Nucleus accumbens (tissue), 56 donors: ENCODE measurements around the gene PI4KA.
"Not testable (repeated sequence)": the region's sequence is repeated elsewhere in the genome, so short reads cannot be mapped to it uniquely, and the experiment has no call there.

Source experiments
- DNase-seq, 56 donors: peaks; one replicate each; lab custom pipeline; 2025; lab: John Stamatoyannopoulos, UW

PI4KA gene

DNA sequence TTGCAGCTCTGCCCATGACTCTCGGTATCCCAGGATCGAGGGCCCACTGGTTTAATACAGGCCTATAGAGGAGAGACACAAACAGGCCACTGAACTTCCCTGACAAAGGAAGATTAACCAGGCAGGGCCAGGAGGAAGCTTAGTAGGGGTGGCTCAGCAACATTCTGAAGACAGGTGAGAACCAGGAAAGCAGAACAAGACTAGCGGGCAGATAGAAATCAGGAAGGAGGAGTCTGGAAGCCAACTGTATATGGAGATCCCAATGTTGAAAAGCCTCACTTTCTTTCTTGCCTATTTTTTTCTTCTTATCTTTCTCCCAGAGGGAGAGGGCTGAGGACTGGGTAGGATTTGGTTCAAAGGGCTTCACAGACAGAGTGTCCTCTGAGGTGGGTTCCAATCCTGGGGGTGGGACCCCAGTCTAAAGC is 5.4 kb downstream of the PI4KA start:
- no peak for DNase-seq

DNA sequence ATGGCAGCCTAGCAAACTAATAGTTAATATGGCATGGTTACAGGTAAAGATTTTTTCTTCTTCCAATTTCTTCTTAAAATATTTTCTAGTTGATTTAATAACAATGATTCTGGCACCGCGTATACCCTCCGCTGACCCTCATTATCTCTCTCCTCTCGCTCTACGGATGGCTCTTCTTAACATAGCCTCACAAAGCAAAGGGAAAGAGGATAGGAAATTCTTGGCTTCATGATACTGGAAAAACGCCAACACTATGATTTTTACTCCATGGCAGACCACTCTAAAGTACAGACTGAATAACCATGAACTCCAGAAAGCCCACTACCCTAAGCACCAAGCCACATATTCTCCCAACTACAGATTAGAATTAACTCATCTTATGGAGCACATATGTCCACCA is 6.1 kb downstream of the PI4KA start:
- DNase-seq = no peak

DNA sequence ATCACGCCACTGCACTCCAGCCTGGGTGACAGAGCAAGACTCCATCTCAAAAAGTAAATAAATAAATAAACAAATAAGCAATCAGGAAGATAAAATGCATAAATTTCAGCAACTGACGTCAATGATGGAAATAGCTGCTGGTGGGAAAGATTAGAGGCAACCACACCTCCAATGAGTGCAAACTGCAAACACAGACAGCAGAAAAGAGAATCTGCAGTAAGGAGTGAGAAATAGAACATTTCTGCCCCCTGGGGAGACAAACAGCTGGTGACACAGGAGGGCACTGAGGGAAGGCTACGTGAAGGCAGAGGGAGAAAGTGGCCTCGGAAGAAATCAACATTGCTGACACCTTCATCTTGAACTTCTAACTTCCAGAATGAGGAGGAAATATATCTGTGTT is 6.5 kb downstream of the PI4KA start:
- DNase-seq = no peak

DNA sequence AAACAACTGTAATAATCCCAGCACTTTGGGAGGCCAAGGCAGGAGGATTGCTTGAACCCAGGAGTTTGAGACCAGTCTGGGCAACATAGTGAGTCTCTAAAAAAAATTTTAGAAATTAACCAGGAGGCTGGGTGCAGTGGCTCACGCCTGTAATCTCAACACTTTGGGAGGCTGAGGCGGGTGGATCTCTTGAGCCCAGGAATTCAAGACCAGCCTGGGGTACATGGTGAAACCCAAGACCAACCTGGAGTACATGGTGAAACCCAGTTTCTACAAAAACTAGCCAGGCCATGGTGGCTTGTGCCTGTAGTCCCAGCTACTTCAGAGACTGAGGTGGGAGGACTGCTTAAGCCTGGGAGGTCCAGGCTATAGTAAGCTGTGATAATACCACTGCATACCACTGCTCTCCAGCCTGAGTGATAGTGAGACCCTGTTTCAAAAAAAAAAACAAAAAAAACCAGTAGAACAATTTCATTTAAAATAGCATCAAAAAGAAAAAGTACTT is 11.2 kb downstream of the PI4KA start:
- DNase-seq = no peak

GRCh38 chr22:20844055-20845037 is 14.3 kb downstream of the PI4KA start:
- DNase-seq = no peak

DNA sequence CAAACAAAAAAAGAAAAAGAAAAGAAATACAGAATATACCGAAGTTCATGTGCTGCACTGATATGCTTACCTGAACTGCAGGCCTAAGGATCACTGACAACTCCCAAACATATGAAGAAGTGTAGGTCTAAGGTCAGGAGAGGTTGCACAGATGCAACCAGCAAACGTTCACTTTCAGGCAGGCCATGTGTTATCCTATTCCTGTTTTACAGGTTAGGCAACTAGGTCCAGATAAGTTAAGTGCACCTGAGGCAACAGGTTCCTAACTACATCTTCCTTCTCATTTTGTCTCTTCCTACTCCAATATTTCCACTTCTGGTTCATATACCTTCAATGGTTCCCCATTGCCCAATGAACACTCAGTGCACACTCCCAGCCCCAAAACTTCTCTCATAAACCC is 15.1 kb downstream of the PI4KA start:
- no peak for DNase-seq

- no peak for DNase-seq
These were observed 17.8 kb downstream of the PI4KA start for GRCh38 chr22:20840646-20841371.

GRCh38 chr22:20839837-20840645 is 18.6 kb downstream of the PI4KA start:
- DNase-seq = no peak

DNA sequence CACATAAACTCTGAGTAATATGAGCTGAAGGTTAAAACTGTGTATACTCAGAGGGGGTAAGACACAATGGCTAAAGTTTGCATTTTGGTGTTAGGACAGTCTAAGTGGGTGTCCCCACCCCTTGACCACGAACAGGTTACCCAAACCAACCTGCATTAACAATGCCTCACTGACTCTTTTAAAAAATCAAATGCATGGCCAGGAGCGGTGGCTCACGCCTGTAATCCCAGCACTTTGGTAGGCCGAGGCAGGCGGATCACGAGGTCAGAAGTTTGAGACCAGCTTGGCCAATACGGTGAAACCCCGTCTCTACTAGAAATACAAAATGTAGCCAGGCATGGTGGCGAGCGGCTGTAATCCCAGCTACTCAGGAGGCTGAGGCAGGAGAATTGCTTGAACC is 19.3 kb downstream of the PI4KA start:
- not testable (repeated sequence) for DNase-seq

DNA sequence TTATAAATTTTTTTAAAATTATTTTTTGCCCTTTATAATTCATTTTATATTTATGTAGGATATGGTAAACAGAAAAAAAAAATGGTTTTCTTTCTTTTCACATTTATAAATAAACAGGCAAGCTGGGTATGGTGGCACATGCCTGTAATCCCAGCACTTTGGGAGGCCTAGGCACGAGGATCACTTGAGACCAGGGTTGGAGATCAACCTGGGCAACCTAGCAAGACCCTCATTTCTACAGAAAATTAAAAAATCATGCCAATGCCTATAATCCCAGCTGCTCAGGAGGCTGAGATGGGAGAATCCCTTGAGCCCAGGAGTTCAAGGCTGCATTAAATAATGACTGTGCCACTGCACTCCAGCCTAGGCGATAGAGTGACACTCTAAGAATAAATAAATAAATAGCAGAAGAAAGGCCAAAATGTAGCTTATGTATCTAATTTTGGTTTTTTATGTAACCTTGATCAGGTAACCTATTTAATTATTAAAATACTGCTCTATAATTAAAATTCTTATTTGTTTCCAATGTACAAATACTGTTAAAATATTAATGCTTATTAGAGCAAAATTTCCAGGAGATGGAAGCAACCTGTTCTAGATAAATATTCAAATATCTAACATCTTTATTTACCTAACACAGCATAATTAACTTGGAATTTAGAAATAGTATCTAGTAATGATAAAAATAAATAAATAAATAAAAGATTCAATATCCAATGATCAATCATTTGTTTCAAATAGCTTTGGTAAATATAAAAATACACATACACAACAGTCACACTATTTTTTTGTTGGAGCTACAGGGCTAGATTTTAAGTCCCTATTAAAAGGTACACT is 21.4 kb downstream of the PI4KA start:
- no peak for DNase-seq

DNA sequence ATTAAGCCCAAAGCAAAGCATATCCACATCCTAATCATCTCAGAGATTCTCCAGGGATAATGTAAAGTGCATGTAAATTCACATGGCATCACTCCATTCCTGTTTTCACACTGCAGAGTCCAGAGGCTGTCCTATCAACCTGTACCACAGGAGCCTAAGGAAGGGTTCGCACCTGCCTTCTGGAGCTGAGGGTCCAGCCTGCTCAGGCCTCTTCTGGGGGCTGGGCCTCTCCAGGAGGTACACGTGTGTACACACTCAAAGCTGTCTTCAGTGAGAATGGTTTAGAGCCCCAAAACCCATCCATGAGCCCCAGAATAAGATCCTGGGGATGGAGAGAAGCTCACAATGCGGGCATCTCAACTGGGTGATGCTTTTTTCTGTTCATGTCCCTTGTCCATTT is 23.9 kb downstream of the PI4KA start:
- no peak for DNase-seq

DNA sequence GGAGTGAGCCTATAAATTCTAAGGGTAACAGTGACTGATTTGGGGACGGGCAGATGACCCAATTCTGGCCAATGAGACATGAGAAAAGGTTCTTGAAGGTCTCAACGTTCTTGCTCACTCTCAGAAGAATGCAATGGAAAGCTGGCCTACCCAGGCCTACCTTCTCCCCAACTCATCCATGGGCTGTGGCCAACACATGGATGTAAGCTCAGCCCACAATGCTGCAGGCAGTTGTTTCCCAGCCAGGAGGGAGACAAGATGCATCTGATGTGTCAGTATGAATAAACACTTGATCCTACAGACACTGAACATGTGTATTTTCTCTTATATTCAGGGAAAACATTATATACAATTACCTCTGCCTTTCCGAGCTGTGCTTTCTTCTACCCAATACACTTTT is 24.4 kb downstream of the PI4KA start:
- DNase-seq = no peak

DNA sequence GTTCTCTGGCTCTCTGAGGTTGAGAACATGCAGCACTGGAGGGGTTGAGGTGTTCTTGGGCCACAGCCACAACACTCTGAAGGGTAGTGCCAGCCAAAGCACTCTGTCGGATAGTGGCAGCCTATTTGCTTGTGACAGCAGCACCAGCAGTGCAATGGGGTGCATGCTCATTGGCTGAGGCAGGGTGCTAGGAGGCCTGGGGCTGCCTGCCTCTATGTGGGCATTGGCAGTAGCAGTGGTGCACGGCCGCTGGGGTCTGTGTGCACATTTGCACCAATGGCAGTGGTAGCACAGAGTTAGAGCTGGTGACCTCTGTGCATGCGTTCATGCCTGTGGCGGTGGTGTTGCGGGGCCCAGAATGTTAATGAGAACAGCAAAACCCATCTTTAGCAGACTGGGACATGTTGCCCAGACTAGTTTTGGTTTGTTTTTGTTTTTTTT is 25.4 kb downstream of the PI4KA start:
- DNase-seq = no peak

GRCh38 chr22:20829491-20830134 is 29.0 kb downstream of the PI4KA start:
- DNase-seq = no peak

DNA sequence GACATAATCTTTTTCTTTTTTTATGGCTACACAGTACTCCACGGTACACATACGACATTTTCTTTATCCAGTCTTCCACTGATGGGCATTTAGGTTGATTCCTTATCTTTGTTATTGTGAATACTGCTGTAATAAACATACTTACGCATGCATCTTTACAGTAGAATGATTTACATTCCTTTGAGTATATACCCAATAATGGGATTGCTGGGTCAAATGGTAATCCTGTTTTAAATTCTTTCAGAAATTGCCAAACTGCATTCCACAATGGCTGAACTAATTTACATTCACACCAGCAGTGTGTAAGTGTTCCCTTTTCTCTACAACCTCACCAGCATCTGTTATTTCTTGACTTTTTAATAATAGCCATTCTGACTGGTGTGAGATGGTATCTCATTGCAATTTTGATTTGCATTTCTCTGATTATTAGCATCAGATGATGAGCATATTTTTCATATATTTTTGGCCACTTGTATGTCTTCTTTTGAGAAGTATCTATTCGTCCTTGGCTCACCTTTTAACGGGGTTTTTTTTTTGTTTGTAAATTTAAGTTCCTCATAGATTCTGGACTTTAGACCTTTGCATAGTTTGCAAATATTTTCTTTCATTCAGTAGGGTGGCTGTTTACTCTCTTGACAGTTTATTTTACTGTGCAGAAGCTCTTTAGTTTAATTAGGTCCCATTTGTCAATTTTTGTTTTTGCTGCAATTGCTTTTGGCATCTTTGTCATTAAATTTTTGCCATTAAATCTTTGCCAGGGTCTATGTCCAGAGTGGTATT is 32.0 kb downstream of the PI4KA start:
- not testable (repeated sequence) for DNase-seq

DNA sequence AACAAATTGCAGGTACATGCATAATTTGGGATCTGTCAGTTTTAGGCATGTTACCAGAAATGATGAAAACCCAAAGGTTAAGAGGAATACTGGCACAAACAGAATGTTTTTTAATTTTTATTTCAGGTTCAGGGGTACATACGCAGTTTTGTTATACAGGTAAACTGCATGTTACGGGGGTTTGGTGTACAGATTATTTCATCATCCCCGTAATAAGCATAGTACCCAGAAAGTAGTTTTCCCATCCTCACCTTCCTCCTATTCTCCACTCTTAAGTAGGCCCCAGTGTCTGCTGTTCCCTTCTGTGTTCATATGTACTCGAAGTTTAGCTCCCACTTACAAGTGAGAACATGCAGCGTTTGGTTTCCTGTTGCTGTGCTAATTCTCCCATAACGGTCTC is 33.0 kb downstream of the PI4KA start:
- DNase-seq = no peak

DNA sequence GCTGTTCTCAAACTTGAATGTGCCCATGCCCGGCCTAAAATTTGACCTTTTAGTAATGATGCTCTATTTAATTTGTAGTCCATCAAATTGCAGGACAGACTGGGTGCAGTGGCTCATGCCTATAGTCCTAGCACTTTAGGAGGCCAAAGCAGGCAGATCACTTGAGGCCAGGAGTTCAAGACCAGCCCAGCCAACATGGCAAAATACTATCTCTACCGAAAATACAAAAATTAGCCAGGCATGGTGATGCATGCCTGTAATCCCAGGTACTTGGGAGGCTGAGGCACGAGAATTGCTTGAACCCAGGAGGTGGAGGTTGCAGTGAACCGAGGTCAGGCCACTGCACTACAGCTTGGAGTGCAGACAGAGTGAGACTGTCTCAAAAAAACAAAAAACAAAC is 33.4 kb downstream of the PI4KA start:
- DNase-seq = not testable (repeated sequence)

GRCh38 chr22:20823264-20823663 is 35.3 kb downstream of the PI4KA start:
- DNase-seq = no peak
